HG03103 (cell line): Measurements from ENCODE around the gene CECR2.

Source experiments
- ATAC-seq: cut with Tn5 transposase; IDR thresholded peaks from one replicate; pipeline ENCODE4 v1.9.1; 2021; ENCODE audit warnings: low read depth; ENCODE audit not compliant: unreplicated experiment

Gene CECR2

DNA sequence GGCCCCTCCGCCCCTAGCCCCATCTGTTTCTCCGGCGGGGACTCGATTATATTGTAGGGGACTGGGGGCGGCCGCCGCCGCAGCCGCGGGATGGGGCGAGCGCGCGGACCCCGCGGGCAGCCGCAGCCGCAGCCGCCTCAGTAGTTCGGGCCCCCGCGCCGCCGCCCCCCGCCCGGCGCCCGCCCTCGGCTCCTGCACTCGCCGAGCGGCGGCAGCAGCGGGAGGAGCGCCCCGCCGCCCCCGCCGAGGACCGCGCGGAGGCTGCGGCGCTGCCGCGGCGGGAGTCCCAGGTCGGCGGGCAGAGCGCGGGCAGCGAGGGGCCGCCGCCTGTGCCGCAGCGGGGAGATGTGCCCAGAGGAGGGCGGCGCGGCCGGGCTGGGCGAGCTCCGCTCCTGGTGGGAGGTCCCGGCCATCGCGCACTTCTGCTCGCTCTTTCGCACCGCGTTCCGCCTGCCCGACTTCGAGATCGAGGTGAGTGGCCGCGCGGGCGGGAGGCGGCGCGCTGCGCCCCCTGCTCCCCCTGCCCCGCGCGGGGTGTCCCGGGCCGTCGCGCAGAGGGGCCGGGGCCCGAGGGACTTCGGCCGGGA, at the start of gene CECR2:
TSS of gene CECR2 (plus strand) at position 22 of the 587 bp plus-strand sequence. CDS start at position 346, 324 bp downstream.
- no peak for ATAC-seq

DNA sequence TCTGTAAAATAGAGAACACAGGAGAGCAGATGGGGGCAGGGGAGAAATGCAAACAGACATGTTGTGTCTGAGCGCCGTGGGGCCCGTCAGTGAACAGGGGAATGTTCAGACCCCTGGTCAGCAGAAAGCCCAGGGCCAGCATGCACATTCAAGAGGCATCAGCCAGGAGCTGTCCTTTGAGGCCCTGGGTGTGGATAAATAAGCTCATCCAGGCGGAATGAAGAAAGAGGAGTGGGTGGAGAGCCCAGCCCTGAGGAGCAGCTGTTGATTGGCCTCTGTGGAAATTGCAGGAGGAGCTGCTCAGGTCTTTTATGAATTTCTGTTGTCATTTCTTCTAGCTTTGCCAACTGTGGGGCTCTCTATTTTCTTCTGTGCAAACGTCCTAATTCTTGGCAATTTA, 49.7 kb upstream of the CECR2 start:
- no peak for ATAC-seq

DNA sequence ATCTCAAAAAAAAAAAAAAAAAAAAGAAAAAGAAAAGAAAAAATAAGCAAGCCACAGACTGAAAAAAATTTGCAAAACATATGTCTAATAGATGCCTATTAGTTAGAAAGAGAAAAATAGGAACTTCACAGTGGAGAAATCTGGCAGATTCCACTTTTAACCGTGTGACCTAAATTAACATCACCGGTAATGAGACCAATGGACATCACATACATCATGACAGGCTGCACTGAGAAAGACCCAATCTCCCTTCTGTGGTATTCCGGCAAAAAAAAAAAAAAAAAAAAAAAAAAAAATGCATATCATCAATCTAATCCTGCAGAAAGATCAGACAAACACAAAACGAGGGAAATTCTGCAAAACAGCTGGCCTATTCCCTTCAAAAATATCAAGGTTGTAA, 46.7 kb upstream of the CECR2 start:
- ATAC-seq = no peak

DNA sequence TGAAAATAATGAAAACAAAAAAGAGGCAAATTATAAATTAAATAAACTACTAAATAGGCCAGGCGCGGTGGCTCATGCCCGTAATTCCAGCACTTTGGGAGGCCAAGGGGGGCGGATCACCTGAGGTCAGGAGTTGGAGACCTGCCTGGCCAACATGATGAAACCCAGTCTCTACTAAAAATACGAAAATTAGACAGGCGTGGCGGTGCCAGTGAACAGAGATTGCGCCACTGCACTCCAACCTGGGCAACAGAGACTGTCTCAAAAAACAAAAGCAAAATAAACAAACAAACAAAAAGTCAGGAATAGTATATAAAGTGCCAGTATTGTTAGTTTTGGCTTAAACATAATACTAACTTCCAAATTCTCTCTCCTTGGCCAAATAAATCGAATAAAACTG, 37.6 kb upstream of the CECR2 start:
- no peak for ATAC-seq

DNA sequence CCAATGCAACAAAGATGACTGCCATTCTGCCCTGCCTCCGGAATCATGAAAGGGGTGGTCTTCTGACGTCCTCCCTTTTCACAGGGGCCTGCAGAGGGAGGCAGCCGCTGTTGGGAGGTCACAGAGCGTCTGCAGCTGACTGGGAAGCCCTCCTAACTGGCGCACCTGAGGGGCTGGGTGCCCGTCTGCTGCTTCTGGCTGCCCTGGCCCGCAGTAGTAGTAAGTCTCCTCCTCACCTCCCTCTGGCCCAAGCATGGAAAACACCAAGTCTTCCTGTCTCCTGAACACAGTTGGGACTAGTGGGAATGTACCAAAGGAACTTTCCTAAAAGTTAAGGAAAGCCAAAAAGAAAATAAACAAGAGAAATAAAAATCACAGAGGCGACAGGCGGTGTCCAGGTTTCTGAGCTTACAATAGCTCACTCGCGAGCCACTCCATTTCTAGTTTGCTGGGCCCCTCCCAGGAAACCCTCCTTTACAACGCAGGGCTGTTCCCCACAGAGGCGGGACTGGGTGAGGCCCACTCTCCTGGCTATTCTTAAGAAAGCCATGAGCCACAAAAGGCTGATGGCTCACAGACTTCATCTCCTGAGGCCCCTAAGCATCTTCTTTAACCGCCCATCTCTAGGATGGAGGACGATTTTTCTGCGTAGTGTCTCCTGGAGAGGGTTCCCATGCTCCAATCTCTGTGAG, 37.0 kb upstream of the CECR2 start:
- no peak for ATAC-seq

DNA sequence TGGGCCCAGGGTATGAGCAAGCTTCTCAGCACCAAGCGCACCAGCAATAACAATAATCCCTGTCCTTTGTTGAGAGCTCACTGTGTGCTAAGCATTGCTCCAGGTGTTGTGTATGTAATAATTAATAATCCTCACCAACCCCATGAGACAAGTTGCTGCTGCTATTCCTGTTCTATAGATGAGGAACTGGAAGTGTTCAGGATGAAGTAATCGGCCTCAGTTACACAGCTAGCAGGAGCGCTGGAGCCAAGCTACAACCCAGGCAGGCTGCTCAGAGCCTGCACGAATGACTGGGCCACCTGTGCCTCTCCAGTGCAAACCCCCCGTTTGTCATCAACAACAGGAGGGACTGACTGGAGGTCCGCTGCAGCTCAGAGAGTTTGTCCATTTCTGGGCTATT, 35.2 kb upstream of the CECR2 start:
- ATAC-seq = no peak

DNA sequence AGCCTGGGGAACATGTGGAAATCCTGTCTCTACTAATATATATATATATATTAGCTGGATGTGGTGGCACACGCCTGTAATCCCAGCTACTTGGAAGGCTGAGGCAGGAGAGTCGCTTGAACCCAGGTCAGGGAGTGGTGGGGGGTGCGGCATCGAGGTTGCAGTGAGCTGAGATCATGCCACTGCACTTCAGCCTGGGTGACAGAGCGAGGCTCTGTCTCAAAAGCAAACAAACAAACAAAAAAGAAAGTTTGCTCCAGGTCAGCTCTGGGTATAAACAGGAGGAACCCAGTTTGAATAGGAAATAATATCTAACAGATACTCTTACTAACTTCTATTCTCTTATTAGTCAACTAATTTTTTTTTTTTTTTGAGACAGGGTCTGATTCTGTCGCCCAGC, 34.3 kb upstream of the CECR2 start:
- no peak for ATAC-seq

DNA sequence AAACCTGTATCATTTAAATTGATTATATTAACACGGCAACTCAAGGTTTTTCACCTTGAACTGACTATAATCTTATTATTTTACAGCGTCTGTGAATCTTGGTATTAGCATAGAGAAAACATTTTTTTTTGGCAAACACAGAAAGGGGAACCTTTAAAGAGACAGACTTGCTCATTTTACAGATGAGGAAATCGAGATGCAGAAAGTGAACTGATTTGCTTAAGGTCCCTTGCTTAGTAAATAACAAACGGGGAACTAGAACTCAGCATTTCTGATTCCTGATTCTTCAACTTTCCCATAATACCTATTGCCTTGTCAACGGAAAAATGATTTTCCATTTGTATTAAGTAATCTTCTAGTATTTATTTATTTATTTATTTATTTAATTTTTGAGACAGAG, 33.2 kb upstream of the CECR2 start:
- no peak for ATAC-seq

DNA sequence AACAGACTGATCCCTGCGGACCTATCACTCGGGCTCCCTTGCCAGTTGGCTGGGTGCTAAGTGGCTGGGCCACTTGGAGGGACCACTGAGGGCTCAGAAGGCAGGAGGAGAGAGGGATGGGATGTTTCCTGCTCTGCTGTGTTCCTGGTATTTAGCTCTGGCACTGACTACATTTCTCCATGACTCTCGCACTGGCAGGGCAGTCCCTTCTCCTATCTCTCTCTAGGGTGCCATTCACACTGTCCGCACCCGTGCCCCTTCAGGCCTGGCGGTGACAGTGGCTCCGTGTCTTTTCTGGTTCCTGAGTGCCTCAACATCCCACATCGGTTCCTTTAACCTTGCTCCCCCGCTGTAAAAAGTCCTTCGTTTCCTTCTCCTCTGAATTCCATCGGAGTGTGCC, 31.6 kb upstream of the CECR2 start:
- ATAC-seq = no peak

DNA sequence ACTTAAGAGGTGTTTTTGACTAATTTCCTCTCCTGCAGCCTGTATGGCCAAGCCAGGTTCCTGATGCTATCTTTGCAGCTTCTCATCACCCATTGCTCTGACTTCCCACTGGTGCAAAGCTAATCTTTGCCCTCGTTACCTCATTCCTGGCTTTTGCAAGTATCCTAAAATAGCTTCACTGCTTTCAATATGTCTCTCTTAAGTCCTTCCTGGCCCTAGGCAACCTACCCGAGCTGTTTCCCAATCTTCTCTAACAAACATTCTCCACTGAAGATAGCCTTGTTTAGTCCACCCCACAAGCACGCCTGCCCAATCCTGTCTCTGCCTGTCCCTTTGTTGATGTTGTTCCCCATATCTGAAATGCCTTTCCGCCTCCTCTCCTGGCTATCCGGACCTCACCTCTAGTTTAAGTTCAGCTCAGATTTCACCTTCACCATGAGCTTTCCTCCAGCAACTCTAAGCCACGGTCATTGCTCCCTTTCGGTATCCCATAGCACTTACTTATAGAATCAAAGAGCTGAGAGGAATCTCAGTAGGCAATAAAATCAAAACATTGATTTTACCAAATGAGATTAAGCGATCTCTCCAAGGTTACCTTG, 30.1 kb upstream of the CECR2 start:
- no peak for ATAC-seq

DNA sequence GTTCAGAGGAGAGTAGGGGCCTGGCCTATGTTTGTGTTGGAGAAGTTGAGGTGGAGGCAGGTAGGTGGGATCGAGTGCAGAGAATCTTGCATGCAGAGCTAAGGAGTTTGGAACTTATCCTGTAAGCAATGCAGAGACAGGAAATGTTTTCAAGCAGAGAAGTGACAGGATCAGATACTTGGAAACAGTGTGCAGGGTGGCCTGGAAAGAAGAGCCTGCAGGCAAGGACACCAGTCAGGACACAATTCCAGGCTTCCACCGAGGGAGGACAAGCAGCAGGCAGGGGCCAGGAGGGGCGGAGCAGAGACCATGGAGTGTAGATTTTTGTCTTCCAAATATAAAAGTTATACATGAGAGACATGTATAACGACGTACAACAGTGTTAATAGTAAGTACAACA, 26.9 kb upstream of the CECR2 start:
- ATAC-seq = no peak

DNA sequence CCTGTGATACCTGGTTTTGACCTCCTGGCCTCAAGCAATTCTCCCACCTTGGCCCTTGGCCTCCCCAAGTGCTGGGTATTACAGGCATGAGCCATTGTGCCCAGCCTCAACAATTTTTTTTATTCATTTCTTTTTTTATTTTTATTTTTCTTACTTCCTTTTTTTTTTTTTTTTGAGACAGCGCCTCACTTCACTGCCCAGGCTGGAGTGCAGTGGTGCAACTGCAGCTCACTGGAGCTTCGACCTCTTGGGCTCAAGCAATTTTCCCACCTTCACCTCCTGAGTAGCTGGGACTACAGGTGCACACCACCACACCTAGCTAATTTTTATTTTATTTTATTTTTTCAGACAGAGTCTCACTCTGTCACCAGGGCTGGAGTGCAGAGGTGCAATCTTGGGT, 25.5 kb upstream of the CECR2 start:
- no peak for ATAC-seq

DNA sequence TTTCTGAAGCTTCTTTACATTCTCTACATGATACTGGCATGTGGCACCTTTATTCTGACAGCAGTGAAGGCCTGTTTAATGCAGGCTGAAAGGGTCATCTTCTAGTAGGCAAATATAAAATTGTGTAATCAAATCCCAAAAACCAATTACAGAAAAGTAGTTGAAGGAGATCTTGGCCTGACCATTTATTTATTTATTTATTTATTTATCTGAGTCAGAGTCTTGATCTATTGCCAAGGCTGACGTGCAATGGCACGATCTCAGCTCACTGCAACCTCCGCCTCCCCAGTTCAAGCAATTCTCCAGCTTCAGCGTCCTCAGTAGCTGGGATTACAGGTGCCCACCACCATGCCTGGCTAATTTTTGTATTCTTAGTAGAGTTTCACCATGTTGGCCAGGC, 22.7 kb upstream of the CECR2 start:
- ATAC-seq = no peak

DNA sequence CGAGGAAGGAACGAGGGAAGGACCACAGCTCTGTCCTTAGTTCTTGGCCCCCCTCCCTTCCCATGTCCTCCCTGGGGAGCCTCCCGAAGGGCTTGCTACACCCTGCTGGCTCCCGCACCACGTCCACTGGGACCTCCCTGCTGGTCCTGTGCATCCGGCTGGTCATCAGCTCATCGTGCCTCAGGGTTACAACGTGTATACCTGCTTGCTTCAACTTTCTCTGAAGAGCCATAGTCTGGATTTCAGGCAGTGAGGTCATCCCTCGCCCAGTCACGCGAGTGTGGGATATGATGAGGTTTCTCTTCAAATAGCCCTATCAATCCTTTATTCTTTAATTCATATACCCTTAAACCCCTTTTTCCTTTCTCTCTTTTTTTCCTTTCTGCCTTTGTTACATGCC, 21.5 kb upstream of the CECR2 start:
- ATAC-seq = no peak

DNA sequence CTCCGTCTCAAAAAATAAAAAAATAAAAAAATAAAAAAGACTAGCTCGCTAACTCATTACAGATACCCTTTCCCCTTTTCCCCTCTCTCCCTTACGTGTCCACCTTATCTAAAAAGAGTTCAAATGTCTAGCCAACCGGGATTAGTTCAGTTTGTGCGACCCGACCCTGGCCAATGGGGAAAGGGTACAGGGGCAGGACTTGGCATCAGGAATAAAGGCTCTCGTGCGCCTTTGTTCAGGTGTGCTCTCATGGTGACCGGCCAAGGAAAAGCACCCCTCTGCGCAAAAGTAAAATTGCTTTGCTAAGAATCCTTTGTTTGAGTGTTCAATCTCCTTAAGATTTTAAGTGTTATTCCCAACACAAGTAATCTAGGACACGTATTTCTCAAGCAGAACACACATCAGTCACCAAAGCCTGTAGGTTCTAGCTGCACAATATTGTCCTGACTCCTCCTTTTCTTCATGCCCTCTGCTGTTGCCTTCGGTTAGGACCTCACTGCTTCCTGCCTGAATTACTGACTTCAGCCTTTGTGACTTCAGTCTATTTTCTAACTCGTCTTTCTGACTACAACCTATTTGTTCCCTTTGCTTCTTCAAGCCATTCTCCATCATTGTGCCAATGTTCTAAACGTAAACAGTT, 20.7 kb upstream of the CECR2 start:
- no peak for ATAC-seq

DNA sequence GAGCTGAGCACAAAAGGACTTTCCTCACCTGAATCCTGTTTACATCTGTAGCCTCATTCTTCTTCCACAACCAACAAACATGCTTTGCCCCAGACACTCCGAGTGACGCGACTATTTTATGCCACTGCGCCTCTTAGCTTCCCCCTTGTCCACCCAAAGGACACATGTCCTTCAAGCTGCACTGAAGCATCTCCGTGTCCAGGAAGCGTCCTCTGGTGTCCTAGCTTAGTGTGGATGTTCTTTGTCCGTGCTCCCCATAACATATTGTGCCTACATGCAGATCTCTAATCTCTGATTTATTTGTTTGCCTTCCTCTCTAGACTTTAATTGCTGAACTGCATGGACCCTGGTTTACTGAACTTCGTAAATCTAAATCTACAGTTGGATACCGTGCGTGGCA, 20.1 kb upstream of the CECR2 start:
- no peak for ATAC-seq

DNA sequence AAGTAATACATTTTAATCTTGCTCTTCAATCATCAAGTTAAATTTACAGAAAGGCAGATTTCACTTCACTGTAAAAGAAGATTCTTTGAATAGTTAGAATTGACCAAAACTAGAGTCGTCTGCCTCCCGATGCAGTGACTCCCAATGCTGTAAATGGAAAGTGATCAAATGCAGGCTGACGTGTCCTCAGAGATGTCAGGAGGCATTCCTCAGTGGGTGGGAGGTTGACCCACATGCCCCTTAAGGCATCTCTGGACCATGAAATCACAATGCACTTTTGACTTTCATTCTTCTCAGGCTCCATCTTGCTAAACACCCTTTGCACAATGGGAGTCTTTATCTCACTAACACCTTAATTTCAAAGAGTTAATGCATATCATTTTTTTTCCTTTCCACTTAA, 19.0 kb upstream of the CECR2 start:
- no peak for ATAC-seq

DNA sequence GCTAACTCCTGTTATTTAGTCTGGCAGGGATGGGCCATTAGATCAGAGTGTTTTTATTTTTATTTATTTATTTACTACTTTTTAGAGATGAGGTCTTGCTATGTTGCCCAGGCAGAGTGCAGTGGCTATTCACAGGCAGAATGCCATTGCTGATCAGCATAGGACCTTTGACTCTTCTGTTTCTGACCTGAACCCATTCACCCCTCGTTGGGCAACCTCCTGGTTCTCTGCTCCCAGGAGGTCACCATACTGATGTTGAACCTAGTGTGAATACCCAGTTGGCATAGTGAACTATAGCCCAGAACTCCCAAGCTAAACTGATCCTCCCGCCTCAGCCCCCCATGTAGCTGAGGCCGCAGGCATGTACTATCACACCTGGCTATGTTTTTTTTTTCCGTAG, 16.5 kb upstream of the CECR2 start:
- ATAC-seq = no peak

DNA sequence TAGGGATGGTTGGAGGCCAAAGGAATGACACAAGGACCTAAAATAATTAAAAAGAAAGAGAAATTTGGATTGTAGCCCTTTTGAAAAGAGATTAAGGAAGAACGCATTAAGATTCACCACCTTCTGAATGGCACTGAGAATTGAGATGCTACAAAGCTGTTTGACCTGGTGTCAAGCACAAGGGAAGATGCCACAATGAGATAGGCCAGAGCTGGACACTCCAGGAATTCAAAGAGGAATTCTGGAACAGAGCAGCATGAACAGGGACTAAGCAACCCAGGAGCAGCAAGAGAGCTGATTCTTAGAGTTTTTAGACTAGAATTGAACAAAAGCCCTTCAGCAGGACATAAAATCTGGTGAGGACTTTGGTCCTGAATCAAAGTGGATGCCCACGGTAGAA, 11.6 kb upstream of the CECR2 start:
- ATAC-seq = no peak

DNA sequence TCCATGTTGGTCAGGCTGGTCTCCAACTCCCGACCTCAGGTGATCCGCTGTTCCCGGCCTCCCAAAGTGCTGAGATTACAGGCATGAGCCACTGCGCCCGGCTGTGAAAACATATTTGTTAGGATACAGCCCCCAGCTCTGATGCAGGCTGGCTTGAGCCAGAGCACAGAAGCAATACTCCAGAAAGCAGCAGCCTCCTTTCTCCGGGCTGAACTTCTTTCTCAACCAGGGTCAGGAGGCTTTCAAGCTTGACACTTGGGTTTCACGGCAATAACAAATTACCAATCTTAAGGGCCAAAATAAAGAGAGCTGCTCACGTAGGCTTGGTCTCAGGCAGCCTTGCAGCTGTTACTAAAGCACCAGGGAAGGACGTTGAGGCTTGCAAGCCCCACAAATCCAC, 10.8 kb upstream of the CECR2 start:
- no peak for ATAC-seq

DNA sequence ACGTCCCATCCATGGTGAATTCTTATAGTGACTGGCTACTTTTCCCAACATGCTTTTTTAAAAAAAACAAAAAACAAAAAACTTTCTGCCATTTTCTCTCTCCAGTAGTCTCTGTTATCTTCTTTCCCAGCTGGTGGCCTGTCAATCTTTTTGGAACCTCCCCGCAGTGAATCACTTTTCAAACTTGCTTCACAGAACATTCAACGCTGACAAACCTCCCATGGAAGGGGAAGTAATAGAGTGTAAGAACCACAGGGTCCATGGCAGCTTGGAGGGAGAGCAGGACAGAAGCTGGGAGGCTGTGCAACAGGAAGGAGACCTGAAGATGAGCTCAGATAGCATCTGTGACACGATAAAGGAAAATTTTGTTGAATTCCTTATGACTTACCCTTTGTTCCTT, 9.8 kb upstream of the CECR2 start:
- ATAC-seq = no peak

DNA sequence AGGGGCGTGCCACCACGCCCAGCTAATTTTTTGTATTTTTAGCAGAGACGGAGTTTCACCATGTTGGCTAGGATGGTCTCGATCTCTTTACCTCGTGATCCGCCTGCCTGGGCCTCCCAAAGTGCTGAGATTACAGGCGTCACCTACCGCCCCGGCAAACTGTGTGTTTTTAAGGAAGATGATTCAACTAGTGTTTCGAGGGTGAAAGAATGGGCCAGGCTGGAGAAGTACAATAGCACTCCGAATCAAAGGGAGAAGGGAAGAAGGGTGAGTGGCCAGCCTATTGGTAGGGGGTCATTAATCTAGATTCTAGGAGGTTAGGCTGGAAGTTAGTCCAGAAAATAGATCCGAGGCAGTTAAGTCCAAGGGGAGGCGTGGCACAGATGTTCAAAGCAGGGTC, 2.9 kb upstream of the CECR2 start:
- no peak for ATAC-seq
